K562 (cell line): Measurements from ENCODE around the gene AGPAT3. TPM values are rescaled to one million over a fixed set of nuclear protein-coding genes. Genes with fewer than 3 reads are reported as not detected.

ENCODE experiments used
- ARNT ChIP-seq, 2 experiments: fragments of 450-650 bp; IDR thresholded peaks; 2 replicates each; pipeline ENCODE4 v1.6.1; 2016; ENCODE audit warnings: mild to moderate bottlenecking in 1 of 2
- CCAR2 ChIP-seq: fragments of 200-400 bp; formaldehyde crosslinking; IDR thresholded peaks from 2 replicates; pipeline ENCODE4 v1.6.1; 2017; ENCODE audit warnings: mild to moderate bottlenecking, low read depth, low read length
- CEBPG ChIP-seq, 3 experiments: fragments of 200-800 bp in 1 of 3; sonication (Bioruptor generic) in 1 of 3; sonication (generic) in 1 of 3; formaldehyde crosslinking in 1 of 3; IDR thresholded peaks in 2 of 3; conservative IDR thresholded peaks in 1 of 3; 2 replicates each; pipeline versions ENCODE4 v1.6.1 to v1.8.0; 2016 to 2022; ENCODE audit warnings: missing compliant biosample characterization in 2 of 3, missing genetic modification characterization in 2 of 3, mild to moderate bottlenecking in 1 of 3, missing genetic modification reagents in 1 of 3
- COPS2 ChIP-seq: fragments of 450-650 bp; conservative IDR thresholded peaks from 2 replicates; pipeline ENCODE4 v1.6.1; 2016; ENCODE audit warnings: mild to moderate bottlenecking, moderate library complexity
- CSDE1 ChIP-seq, 2 experiments: fragments of 450-650 bp; IDR thresholded peaks; 2 replicates each; pipeline ENCODE4 v1.6.1; 2016; ENCODE audit warnings: mild to moderate bottlenecking in 1 of 2
- ETS1 ChIP-seq: conservative IDR thresholded peaks from 2 replicates; pipeline ENCODE4 v1.6.1; 2011; ENCODE audit warnings: low read depth, mild to moderate bottlenecking, low read length; ENCODE audit not compliant: control insufficient read depth
- FOXM1 ChIP-seq, 2 experiments: fragments of 450-650 bp in 1 of 2; sonication (generic) in 1 of 2; formaldehyde crosslinking in 1 of 2; IDR thresholded peaks; 2 replicates each; pipeline versions ENCODE4 v1.6.1 to v1.9.0; 2017 to 2022; ENCODE audit warnings: low read depth in 2 of 2, mild to moderate bottlenecking in 2 of 2, missing genetic modification reagents in 1 of 2, moderate library complexity in 1 of 2
- HNRNPH1 ChIP-seq: fragments of 200-400 bp; formaldehyde crosslinking; optimal IDR thresholded peaks from 2 replicates; pipeline ENCODE3; 2017; ENCODE audit warnings: low read depth, mild to moderate bottlenecking, low read length, moderate library complexity
- MECOM ChIP-seq: fragments of 250-450 bp; sonication (Bioruptor Pico); IDR thresholded peaks from 2 replicates; pipeline ENCODE4 v1.8.0; 2022; ENCODE audit warnings: inconsistent platforms
- MTA3 ChIP-seq: fragments of 450-650 bp; formaldehyde crosslinking; IDR thresholded peaks from 2 replicates; pipeline ENCODE4 v1.6.1; 2017; ENCODE audit warnings: mild to moderate bottlenecking, borderline replicate concordance
- NFIC ChIP-seq: fragments of 450-650 bp; IDR thresholded peaks from 2 replicates; pipeline ENCODE4 v1.6.1; 2017; ENCODE audit warnings: mild to moderate bottlenecking, inconsistent platforms
- NR4A1 ChIP-seq, 2 experiments: fragments of 250-450 bp in 1 of 2; fragments of 450-650 bp in 1 of 2; sonication (Bioruptor Pico) in 1 of 2; IDR thresholded peaks; 2 replicates each; pipeline versions ENCODE4 v1.4.0 to v1.6.1; 2016 to 2020; ENCODE audit warnings: mild to moderate bottlenecking in 2 of 2, missing compliant biosample characterization in 1 of 2, missing genetic modification characterization in 1 of 2, moderate library complexity in 1 of 2
- PBX2 ChIP-seq, 2 experiments: IDR thresholded peaks in 1 of 2; conservative IDR thresholded peaks in 1 of 2; 2 replicates each; pipeline ENCODE4 v1.6.1; 2016; ENCODE audit warnings: low read depth in 2 of 2, mild to moderate bottlenecking in 1 of 2, missing compliant biosample characterization in 1 of 2, missing genetic modification characterization in 1 of 2, moderate library complexity in 1 of 2
- RAD51 ChIP-seq: fragments of 450-650 bp; IDR thresholded peaks from 2 replicates; pipeline ENCODE4 v1.7.1; 2016; ENCODE audit warnings: low read depth, mild to moderate bottlenecking, borderline replicate concordance
- TBP ChIP-seq: optimal IDR thresholded peaks from 2 replicates; pipeline ENCODE3; 2011; ENCODE audit warnings: low read depth, low read length, improper control_type of control experiment
- TSHZ1 ChIP-seq: fragments of 250-450 bp; sonication (Bioruptor Pico); IDR thresholded peaks from 2 replicates; pipeline ENCODE4 v1.4.0; 2020; ENCODE audit warnings: mild to moderate bottlenecking, moderate library complexity
- ZNF124 ChIP-seq: sonication (generic); formaldehyde crosslinking; IDR thresholded peaks from 2 replicates; pipeline ENCODE4 v1.8.1; 2022; ENCODE audit warnings: missing genetic modification reagents
- ZNF239 ChIP-seq: fragments of 250-450 bp; sonication (Bioruptor Pico); IDR thresholded peaks from 2 replicates; pipeline ENCODE4 v1.4.0; 2020; ENCODE audit warnings: mild to moderate bottlenecking
- polyA plus RNA-seq, 8 experiments: library from polyadenylated mRNA; depleted of rRNA in 4 of 8; stranded (reverse) in 5 of 8; unstranded in 3 of 8; fragments of >200 nt; fragmentation: Nextera tagmentation in 2 of 8; fragmentation: Illumina TruSeq in 1 of 8; extraction: Ambion mirVana in 2 of 8; extraction: Trizol in 1 of 8; gene quantifications; 2 replicates each; pipeline versions ENCODE4 v1.2.1 to v1.2.3, GENCODE V29; 2011 to 2014; ENCODE audit warnings: inconsistent platforms in 1 of 8, missing spikeins in 1 of 8
- total RNA-seq, 7 experiments: library from RNA; depleted of rRNA in 6 of 7; stranded (reverse); fragments of >200 nt in 6 of 7; fragmentation: Illumina TruSeq in 2 of 7; extraction: Trizol in 2 of 7; gene quantifications; 2 replicates each; pipeline versions ENCODE4 v1.2.1 to v1.2.3, GENCODE V29; 2011 to 2021; ENCODE audit warnings: low replicate concordance in 1 of 7

Gene AGPAT3
- total and polyA plus RNA-seq, 9 of the 15 experiments (the other 6 are each of a cell fraction or from before 2014, with no cell fraction given), result 1.5 to 88.4 (median 35.7) TPM

- TF ChIP-seq NR4A1 (CRISPR knock-in tag; IDR thresholded peaks at IDR 0.05), result no peak
- TF ChIP-seq NR4A1 (tag; IDR thresholded peaks at IDR 0.05), result peak; percentile 81
- TF ChIP-seq ZNF124 (CRISPR knock-in tag), result no peak
- peak; percentile 36 to 93; a peak in 3 of 4 replicates for TF ChIP-seq ARNT (IDR thresholded peaks at IDR 0.05)
- TF ChIP-seq ETS1, result no peak
- 0 out of 2 replicates have a peak, but pooled peaks have one; percentile 13 for TF ChIP-seq NFIC
- TF ChIP-seq TBP, result peak; percentile 90
- TF ChIP-seq CEBPG (CRISPR knock-in tag; IDR thresholded peaks at IDR 0.05), result peak; percentile 58; the same call in 1 of the 2 replicates
- peak; percentile 67 to 93 for TF ChIP-seq CEBPG (tag; conservative IDR thresholded peaks at IDR 0.05 in 1 of 2, IDR thresholded peaks at IDR 0.05 in 1 of 2)
- peak; percentile 88 for TF ChIP-seq MTA3
- TF ChIP-seq RAD51, result peak; percentile 6; the same call in 1 of the 2 replicates
- TF ChIP-seq CSDE1 (IDR thresholded peaks at IDR 0.05), result peak in 1 of 2 experiments; percentile 36; a peak in 1 of 4 replicates
- TF ChIP-seq HNRNPH1, result no peak
- TF ChIP-seq MECOM (CRISPR knock-in tag), result peak; percentile 43; the same call in 1 of the 2 replicates
- no peak for TF ChIP-seq COPS2
- TF ChIP-seq FOXM1 (IDR thresholded peaks at IDR 0.05; ENCODE audit: low read depth), result peak; percentile 91
- TF ChIP-seq FOXM1 (CRISPR knock-in tag; IDR thresholded peaks at IDR 0.05; ENCODE audit: low read depth), result no peak
- TF ChIP-seq CCAR2, result no peak
- no peak for TF ChIP-seq ZNF239 (CRISPR knock-in tag)
- no peak for TF ChIP-seq TSHZ1
- no peak for TF ChIP-seq PBX2 (CRISPR knock-in tag; IDR thresholded peaks at IDR 0.05; ENCODE audit: low read depth)
- TF ChIP-seq PBX2 (tag; conservative IDR thresholded peaks at IDR 0.05; ENCODE audit: low read depth), result peak; percentile 63; the same call in 1 of the 2 replicates
These were observed 10.0 kb upstream of the AGPAT3 start (continued) for GRCh38 chr21:43854773-43855633.
